ENCODE data around the gene P2RX4. TPM values are rescaled to one million over a fixed set of nuclear protein-coding genes. Genes with fewer than 3 reads are reported as not detected.

P2RX4 gene
- total and polyA plus RNA-seq, 2 of the 13 experiments (the other 11 are each of a cell fraction or from before 2014, with no cell fraction given) = 13.8 to 30.8 TPM

DNA sequence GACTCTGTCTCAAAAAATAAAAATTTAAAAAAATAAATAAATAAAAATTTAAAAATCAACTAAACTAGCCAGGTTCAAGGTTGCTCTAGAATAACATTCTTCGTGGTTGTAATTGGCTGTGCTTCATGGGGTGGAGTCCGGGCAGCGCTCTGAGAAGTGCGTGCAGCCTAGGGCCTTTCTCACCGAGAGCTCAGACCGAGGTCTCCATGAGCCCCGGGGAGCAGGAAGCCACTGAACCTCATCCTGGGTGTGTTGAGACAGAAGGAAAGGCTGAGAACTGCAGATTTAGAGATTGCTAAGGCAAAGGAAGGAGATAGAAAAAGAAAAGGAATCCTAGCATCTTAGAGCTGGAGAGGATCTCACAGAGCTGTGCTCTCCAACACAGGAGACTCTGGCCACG lies 14.7 kb downstream of the P2RX4 start:
- no peak for ATAC-seq
- TF ChIP-seq, protein P1, sequence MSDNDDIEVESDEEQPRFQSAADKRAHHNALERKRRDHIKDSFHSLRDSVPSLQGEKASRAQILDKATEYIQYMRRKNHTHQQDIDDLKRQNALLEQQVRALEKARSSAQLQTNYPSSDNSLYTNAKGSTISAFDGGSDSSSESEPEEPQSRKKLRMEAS (IDR thresholded peaks at IDR 0.05) = no peak
- TF ChIP-seq MAFK (conservative IDR thresholded peaks at IDR 0.05 in 1 of 2, IDR thresholded peaks at IDR 0.05 in 1 of 2; ENCODE audit: low read length in 2 of 2) (no peak), ZNF576 (CRISPR knock-in tag; IDR thresholded peaks at IDR 0.05) (no peak), KAT8 (CRISPR knock-in tag; IDR thresholded peaks at IDR 0.05) (no peak), THAP7 (CRISPR knock-in tag; IDR thresholded peaks at IDR 0.05) (no peak)
- TF ChIP-seq, protein P2, sequence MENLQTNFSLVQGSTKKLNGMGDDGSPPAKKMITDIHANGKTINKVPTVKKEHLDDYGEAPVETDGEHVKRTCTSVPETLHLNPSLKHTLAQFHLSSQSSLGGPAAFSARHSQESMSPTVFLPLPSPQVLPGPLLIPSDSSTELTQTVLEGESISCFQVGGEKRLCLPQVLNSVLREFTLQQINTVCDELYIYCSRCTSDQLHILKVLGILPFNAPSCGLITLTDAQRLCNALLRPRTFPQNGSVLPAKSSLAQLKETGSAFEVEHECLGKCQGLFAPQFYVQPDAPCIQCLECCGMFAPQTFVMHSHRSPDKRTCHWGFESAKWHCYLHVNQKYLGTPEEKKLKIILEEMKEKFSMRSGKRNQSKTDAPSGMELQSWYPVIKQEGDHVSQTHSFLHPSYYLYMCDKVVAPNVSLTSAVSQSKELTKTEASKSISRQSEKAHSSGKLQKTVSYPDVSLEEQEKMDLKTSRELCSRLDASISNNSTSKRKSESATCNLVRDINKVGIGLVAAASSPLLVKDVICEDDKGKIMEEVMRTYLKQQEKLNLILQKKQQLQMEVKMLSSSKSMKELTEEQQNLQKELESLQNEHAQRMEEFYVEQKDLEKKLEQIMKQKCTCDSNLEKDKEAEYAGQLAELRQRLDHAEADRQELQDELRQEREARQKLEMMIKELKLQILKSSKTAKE (CRISPR knock-in tag; IDR thresholded peaks at IDR 0.05; ENCODE audit: borderline replicate concordance) = no peak
- TF ChIP-seq, protein P3, sequence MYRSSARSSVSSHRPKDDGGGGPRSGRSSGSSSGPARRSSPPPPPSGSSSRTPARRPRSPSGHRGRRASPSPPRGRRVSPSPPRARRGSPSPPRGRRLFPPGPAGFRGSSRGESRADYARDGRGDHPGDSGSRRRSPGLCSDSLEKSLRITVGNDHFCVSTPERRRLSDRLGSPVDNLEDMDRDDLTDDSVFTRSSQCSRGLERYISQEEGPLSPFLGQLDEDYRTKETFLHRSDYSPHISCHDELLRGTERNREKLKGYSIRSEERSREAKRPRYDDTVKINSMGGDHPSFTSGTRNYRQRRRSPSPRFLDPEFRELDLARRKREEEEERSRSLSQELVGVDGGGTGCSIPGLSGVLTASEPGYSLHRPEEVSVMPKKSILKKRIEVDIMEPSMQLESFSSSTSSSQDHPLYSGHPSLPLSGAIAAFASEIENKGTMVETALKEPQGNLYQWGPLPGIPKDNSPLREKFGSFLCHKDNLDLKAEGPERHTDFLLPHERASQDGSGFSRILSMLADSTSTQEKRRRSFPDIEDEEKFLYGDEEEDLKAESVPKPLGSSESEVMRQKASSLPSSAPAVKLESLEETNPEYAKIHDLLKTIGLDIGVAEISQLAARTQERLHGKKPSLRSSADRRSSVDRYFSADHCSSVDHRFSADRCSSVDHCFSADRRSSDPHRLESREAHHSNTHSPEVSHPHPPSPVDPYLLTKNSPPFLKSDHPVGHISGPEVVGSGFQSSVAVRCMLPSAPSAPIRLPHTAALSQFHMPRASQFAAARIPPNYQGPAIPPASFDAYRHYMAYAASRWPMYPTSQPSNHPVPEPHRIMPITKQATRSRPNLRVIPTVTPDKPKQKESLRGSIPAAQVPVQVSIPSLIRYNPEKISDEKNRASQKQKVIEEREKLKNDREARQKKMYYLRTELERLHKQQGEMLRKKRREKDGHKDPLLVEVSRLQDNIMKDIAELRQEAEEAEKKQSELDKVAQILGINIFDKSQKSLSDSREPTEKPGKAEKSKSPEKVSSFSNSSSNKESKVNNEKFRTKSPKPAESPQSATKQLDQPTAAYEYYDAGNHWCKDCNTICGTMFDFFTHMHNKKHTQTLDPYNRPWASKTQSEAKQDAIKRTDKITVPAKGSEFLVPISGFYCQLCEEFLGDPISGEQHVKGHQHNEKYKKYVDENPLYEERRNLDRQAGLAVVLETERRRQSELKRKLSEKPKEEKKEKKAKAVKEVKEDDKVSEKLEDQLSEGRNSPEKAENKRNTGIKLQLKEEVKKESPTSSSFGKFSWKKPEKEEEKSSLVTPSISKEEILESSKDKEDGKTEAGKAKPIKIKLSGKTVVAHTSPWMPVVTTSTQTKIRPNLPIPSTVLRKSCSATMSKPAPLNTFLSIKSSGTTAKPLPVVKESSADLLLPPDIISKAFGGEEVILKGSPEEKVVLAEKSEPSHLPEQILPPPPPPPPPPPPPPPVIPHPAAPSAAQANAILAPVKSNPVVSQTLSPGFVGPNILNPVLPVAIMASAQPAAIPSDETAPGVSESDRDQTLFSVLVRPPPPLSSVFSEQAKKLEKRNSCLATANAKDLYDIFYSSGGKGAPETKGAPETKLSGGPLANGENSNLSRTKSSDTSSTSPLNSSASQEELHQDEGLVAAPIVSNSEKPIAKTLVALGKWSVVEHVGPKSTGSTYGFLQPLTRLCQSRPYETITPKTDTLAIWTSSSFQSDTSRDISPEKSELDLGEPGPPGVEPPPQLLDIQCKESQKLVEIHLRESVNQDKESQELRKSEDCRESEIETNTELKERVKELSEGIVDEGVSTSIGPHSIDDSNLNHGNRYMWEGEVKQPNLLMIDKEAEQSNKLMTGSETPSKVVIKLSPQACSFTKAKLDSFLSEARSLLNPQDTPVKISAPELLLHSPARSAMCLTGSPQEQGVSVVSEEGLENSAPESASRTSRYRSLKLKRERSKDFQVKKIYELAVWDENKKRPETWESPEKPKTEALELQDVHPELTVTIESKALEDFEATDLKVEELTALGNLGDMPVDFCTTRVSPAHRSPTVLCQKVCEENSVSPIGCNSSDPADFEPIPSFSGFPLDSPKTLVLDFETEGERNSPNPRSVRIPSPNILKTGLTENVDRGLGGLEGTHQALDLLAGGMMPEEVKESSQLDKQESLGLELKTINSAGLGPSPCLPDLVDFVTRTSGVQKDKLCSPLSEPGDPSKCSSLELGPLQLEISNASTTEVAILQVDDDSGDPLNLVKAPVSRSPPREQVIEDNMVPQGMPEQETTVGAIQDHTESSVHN (CRISPR knock-in tag; IDR thresholded peaks at IDR 0.05) = no peak
- TF ChIP-seq, protein P4, sequence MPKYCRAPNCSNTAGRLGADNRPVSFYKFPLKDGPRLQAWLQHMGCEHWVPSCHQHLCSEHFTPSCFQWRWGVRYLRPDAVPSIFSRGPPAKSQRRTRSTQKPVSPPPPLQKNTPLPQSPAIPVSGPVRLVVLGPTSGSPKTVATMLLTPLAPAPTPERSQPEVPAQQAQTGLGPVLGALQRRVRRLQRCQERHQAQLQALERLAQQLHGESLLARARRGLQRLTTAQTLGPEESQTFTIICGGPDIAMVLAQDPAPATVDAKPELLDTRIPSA (CRISPR knock-in tag; IDR thresholded peaks at IDR 0.05; ENCODE audit: borderline replicate concordance) = no peak
- TF ChIP-seq, protein P5, sequence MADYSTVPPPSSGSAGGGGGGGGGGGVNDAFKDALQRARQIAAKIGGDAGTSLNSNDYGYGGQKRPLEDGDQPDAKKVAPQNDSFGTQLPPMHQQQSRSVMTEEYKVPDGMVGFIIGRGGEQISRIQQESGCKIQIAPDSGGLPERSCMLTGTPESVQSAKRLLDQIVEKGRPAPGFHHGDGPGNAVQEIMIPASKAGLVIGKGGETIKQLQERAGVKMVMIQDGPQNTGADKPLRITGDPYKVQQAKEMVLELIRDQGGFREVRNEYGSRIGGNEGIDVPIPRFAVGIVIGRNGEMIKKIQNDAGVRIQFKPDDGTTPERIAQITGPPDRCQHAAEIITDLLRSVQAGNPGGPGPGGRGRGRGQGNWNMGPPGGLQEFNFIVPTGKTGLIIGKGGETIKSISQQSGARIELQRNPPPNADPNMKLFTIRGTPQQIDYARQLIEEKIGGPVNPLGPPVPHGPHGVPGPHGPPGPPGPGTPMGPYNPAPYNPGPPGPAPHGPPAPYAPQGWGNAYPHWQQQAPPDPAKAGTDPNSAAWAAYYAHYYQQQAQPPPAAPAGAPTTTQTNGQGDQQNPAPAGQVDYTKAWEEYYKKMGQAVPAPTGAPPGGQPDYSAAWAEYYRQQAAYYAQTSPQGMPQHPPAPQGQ (CRISPR knock-in tag; IDR thresholded peaks at IDR 0.05; ENCODE audit: borderline replicate concordance) = no peak

More for the DNA sequence above, 14.7 kb downstream of the P2RX4 start:
- CTCF ChIA-PET (ENCODE audit: low intra/inter-chr PET ratio, low total read pairs) = no interaction called here
- POLR2A ChIA-PET = interaction anchor here (0.6 kb wide), 1 partner anchor 42 kb away, joined by 3 read pairs; no protein-coding TSS in a partner anchor
- Histone ChIP-seq H3K9ac (ENCODE audit: insufficient read depth, low read depth, low read length) (no peak overlapping the region), H2AFZ (ENCODE audit: low read length) (no peak overlapping the region), H3K79me2 (ENCODE audit: insufficient read depth, low read length) (no peaks in the 10 kb centered on the region), H3K4me2 (ENCODE audit: low read depth, low read length) (no peak overlapping the region), H4K20me1 (ENCODE audit: insufficient read depth, low read length) (no peaks in the 10 kb centered on the region), H3K9me3 (ENCODE audit: low read length) (no peaks in the 10 kb centered on the region), H3K4me3 (replicated peaks in 1 of 3; ENCODE audit: insufficient read depth in 1 of 3, low read depth in 2 of 3, low read length in 3 of 3) (no peak overlapping the region), H3K36me3 (replicated peaks in 1 of 2; ENCODE audit: control insufficient read depth in 1 of 2, insufficient read depth in 2 of 2, low read length in 2 of 2) (peaks cover 2 to 5% of the 10 kb centered on the region in 2 experiments; a peak in 2 of 5 replicates), H3K27ac (ENCODE audit: extremely low read length, insufficient read depth, low read length) (no peak overlapping the region), H3K27me3 (ENCODE audit: control insufficient read depth in 1 of 2, insufficient read depth in 2 of 2, low read length in 2 of 2) (no peaks in the 10 kb centered on the region), H3K4me1 (ENCODE audit: insufficient read depth, low read length) (peaks cover 21% of the 10 kb centered on the region)
- BruUV-seq (replicated peaks) = no TSS peak
- in situ Hi-C loops (cut with HindIII; ENCODE audit: extremely low pct_ligation_motif_present, low pct_unique_long_range_greater_than_20kb) (no loop called here), intact Hi-C loops (cut with micrococcal nuclease; ENCODE audit: unreplicated experiment) (no loop called here)
- FAIRE-seq (no peak), DNase-seq (ENCODE audit: low spot score) (no peak)
- 93% methylated on average over 8 of the region's 8 CpGs for WGBS (ENCODE audit: low lambda C conversion rate)
